Lower lobe of right lung (tissue), 2 donors: ENCODE data around the gene ANKRD17. TPM values are rescaled to one million over a fixed set of nuclear protein-coding genes. Genes with fewer than 3 reads are reported as not detected.

Experiments used
- ATAC-seq, 2 donors: fragments of 200-7000 bp; cut with Tn5 transposase; one replicate each; pipeline ENCODE4 v1.9.1; 2020 to 2022; ENCODE audit warnings: mild to moderate bottlenecking in 2 of 2, moderate library complexity in 2 of 2
- DNase-seq: peaks from one replicate; pipeline ENCODE4 v3.0.0-alpha.2; 2020
- H3K27ac ChIP-seq: fragments of 200-600 bp; one replicate; pipeline ENCODE4 v1.8.0; 2022
- H3K27me3 ChIP-seq: fragments of 200-600 bp; one replicate; pipeline ENCODE4 v1.8.0; 2022; ENCODE audit warnings: low read depth
- H3K36me3 ChIP-seq: fragments of 200-600 bp; one replicate; pipeline ENCODE4 v1.8.0; 2022; ENCODE audit warnings: mild to moderate bottlenecking
- H3K4me1 ChIP-seq: fragments of 200-600 bp; one replicate; pipeline ENCODE4 v1.8.0; 2022
- H3K4me3 ChIP-seq: fragments of 200-600 bp; one replicate; pipeline ENCODE4 v1.8.0; 2022; ENCODE audit warnings: mild to moderate bottlenecking
- H3K9me3 ChIP-seq: fragments of 200-600 bp; one replicate; pipeline ENCODE4 v1.8.0; 2022
- intact Hi-C: fragments of 100-400 bp; cut with DNase I; formaldehyde crosslinking; loops from one replicate; pipeline ENCODE4 v1.11.0; 2022
- total RNA-seq: library from RNA; stranded (reverse); fragmentation: NEBNext Ultra II Directional; extraction: Animal tissue kit (Norgen Biotek cat#: 25700); gene quantifications from one replicate; pipeline ENCODE4 v1.2.1, GENCODE V29; 2021
- TF ChIP-seq, protein P1 (sequence below): fragments of 200-600 bp; IDR thresholded peaks from one replicate; pipeline ENCODE4 v1.8.0; 2022; ENCODE audit warnings: antibody characterized with exemption, mild to moderate bottlenecking
- donor health status: DM: no; HTN: yes; CAD: no; lungs with severe emphysema.

Gene ANKRD17
- total RNA-seq, 1 donor from 2014 or later = 57.4 TPM

GRCh38 chr4:73221734-73222133 lies 36.9 kb downstream of the ANKRD17 start:
- H3K4me1 ChIP-seq = peaks cover 32% of the 10 kb centered on the region
- ATAC-seq (no peak), DNase-seq (no peak)
- intact Hi-C loops = no loop called here
- H3K36me3 ChIP-seq = no peaks in the 10 kb centered on the region
- TF ChIP-seq, protein P1, sequence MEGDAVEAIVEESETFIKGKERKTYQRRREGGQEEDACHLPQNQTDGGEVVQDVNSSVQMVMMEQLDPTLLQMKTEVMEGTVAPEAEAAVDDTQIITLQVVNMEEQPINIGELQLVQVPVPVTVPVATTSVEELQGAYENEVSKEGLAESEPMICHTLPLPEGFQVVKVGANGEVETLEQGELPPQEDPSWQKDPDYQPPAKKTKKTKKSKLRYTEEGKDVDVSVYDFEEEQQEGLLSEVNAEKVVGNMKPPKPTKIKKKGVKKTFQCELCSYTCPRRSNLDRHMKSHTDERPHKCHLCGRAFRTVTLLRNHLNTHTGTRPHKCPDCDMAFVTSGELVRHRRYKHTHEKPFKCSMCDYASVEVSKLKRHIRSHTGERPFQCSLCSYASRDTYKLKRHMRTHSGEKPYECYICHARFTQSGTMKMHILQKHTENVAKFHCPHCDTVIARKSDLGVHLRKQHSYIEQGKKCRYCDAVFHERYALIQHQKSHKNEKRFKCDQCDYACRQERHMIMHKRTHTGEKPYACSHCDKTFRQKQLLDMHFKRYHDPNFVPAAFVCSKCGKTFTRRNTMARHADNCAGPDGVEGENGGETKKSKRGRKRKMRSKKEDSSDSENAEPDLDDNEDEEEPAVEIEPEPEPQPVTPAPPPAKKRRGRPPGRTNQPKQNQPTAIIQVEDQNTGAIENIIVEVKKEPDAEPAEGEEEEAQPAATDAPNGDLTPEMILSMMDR = no peak
- peak overlapping the region; percentile 85 for H3K27ac ChIP-seq
- H3K9me3 ChIP-seq = no peaks in the 10 kb centered on the region
- H3K4me3 ChIP-seq = peak overlapping the region; percentile 58
- H3K27me3 ChIP-seq = no peaks in the 10 kb centered on the region

DNA sequence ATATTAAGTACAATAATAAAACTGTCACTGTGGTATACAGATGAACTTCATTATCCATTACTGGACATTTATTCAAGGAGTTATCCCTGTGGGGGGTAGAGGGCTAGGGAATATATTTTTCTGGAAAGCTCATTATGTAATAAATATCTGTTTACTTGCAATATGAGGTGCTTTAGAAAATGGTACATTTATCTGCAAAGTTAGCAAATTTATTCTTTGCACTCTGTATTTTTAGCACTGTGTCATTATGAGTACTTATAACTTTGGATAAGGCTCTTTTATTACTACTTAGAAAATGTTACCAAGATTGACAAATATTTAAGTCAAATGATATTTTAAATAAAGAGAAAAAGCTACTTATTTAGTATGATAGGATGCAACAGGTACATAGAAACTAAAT lies 37.8 kb downstream of the ANKRD17 start:
- H3K36me3 ChIP-seq = no peaks in the 10 kb centered on the region
- DNase-seq (no peak), ATAC-seq (no peak)
- no peak overlapping the region for H3K27ac ChIP-seq
- TF ChIP-seq, protein P1 = no peak
- H3K9me3 ChIP-seq = no peaks in the 10 kb centered on the region
- no peak overlapping the region for H3K4me3 ChIP-seq
- intact Hi-C loops = no loop called here
- H3K27me3 ChIP-seq = no peaks in the 10 kb centered on the region
- peaks cover 32% of the 10 kb centered on the region for H3K4me1 ChIP-seq

DNA sequence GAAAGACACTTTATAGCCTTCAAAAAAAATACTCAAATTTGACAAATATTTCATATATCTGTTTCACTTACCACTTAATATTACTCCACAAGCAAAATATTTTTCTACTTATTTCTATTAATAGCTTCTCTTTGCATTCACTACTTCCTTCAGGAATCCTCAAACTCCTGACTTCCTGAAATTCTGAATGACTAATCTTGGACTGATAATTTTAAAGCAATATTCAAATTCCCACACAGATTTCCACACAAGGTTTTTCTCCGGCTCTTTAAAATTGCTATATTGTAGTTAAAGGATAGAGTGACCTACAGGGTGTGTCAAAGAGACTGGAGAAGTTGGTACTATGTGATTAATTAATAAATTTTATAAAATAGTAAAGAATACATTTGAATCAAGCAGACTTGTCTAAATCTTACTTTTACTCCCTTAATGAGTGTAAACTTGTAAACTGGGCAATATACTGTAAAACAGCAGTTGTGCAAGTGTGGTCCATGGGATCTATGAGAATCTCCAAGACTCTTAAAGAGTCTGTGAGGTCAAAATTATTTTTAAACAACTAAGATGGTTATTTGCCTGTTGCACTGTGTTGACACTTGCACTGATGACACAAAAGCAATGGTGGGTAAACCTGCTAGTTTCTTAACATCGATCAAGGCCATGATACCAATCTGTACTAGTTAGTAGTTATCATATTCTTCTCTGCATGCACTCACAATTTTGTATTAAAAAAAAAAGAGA lies 44.5 kb downstream of the ANKRD17 start:
- H3K9me3 ChIP-seq = no peaks in the 10 kb centered on the region
- no peak overlapping the region for H3K27ac ChIP-seq
- DNase-seq (no peak), ATAC-seq (no peak)
- H3K36me3 ChIP-seq = no peaks in the 10 kb centered on the region
- intact Hi-C loops = no loop called here
- H3K4me3 ChIP-seq = no peak overlapping the region
- TF ChIP-seq, protein P1 = no peak
- peaks cover 14% of the 10 kb centered on the region for H3K4me1 ChIP-seq
- no peaks in the 10 kb centered on the region for H3K27me3 ChIP-seq

GRCh38 chr4:73212982-73213730 lies 45.4 kb downstream of the ANKRD17 start:
- TF ChIP-seq, protein P1 = no peak
- Histone ChIP-seq H3K36me3 (no peaks in the 10 kb centered on the region), H3K27ac (no peak overlapping the region), H3K9me3 (no peaks in the 10 kb centered on the region), H3K4me1 (peaks cover 14% of the 10 kb centered on the region), H3K4me3 (no peak overlapping the region), H3K27me3 (no peaks in the 10 kb centered on the region)
- no peak for DNase-seq
- no peak for ATAC-seq
- intact Hi-C loops = no loop called here

DNA sequence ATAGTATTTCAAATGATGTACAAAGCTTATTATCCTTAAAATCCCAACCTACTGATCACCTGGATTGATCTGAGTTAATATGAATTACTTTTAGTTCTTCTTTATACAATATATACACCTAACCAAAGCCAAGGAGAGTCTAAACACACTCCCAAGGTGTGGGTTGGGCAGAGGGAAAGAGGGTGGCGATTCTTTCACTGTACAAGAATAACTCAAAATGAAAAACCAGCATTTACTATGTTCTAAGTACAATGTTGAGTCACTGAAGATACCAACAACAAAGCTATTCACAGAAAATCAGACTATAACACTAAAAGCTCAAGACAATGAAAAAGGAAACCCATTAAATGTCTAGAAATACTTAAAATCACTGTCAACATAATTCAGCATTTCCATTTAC lies 46.6 kb downstream of the ANKRD17 start:
- H3K9me3 ChIP-seq = no peaks in the 10 kb centered on the region
- H3K27me3 ChIP-seq = no peaks in the 10 kb centered on the region
- DNase-seq (no peak), ATAC-seq (no peak)
- H3K4me1 ChIP-seq = peaks cover 14% of the 10 kb centered on the region
- no peaks in the 10 kb centered on the region for H3K36me3 ChIP-seq
- H3K27ac ChIP-seq = no peak overlapping the region
- intact Hi-C loops = no loop called here
- TF ChIP-seq, protein P1 = no peak
- H3K4me3 ChIP-seq = no peak overlapping the region
